T47D (cell line): Measurements from ENCODE around the gene TBC1D3B.
"Not testable (repeated sequence)": the region's sequence is repeated elsewhere in the genome, so short reads cannot be mapped to it uniquely, and the experiment has no call there.

ENCODE experiments used
- DNase-seq, 2 experiments: peaks; one replicate each; pipeline versions ENCODE4 v3.0.0 to v3.0.0-alpha.2; 2011 to 2012; ENCODE audit warnings: low read depth in 1 of 2, low spot score in 1 of 2
- JUND ChIP-seq: IDR thresholded peaks from 2 replicates; pipeline ENCODE4 v1.6.1; 2012; ENCODE audit warnings: low read depth
- in situ Hi-C: cut with HindIII; loops from 2 replicates; pipeline ENCODE4 v1.10.0; 2016; ENCODE audit warnings: low sequenced_read_pairs, low pct_unique_long_range_greater_than_20kb

Gene TBC1D3B

DNA sequence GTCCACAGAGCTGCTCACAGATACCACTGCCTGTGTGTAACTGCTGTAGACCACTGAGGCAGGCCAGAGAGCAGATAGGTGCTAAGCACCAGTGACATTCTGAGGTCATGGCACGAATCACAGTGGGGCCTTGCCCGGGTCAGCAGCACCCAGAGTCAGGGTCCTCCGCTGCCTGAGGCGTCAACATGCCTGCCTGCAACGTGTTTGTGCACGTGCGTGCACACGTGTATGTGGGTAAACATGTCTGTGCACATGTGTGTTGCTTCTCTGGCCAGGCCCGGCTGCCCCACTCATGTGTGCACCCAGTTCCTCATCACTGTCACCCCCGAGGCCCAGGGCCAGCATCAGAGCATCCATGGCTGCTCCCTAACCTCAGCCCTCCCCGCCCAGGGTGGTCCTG is at the start of gene TBC1D3B:
TBC1D3B (minus strand) TSS at position 101 of the 400 bp plus-strand sequence. CDS start 1,586 bp downstream, outside the sequence.
- DNase-seq, in situ Hi-C loops: not testable (repeated sequence)

DNA sequence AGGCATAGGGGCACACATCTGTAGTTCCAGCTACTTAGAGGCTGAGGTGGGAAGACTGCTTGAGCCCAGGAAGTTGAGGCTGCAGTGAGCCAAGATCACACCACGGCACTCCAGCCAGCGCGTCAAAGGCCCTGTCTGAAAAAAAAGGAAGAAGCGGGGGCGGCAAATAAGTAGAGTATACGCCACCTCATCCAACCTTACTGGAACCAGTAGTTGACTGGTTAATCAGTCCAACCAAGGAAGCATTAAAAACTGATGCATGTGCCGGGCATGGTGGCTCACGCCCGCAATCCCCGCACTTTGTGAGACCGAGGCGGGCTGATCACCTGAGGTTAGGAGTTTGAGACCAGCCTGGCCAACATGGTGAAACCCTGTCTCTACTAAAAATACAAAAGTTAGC is 46.5 kb upstream of the TBC1D3B start:
- in situ Hi-C loops, result not testable (repeated sequence)

GRCh38 chr17:36221581-36222100 is 45.2 kb upstream of the TBC1D3B start:
- in situ Hi-C loops, result not testable (repeated sequence)

More for the DNA sequence above, 46.5 kb upstream of the TBC1D3B start:
- DNase-seq, result not testable (repeated sequence)

DNA sequence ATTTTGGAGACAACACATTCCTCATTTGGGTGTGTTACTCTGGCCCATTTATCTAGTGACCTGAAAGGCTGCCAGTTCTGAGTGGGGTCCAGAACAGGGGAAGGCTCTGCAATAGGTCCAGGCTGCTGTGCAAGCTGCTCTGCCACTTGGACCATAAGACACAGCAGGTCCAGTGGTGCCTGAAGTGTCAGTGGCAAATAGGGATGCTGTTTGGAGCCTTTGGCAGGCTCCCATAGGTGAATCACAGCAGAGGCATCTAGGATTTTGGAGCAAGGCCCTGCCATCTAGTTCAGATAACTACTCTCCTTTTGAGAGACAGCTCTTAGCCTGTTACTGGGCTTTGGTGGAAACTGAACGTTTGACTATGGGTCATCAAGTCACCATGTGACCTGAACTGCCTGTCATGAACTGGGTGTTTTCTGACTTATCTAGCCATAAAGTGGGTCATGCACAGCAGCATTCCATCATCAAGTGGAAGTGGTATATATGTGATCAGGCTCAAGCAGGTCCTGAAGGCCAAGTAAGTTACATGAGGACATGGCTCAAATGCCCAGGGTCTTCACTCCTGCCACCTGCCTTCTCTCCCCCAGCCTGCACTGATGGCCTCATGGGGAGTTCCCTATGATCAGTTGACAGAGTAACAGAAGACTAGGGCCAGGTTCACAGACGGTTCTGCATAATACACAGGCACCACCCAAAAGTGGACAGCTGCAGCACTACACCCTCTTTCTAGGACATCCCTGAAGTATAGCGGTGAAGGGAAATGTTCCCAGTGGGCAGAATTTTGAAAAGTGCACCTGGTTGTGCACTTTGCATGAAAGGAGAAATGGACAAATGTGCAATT is 44.5 kb upstream of the TBC1D3B start:
- DNase-seq, in situ Hi-C loops: not testable (repeated sequence)

More at GRCh38 chr17:36221581-36222100, 45.2 kb upstream of the TBC1D3B start:
- not testable (repeated sequence) for DNase-seq

- in situ Hi-C loops, DNase-seq: not testable (repeated sequence)
These were observed 43.1 kb upstream of the TBC1D3B start for GRCh38 chr17:36219556-36219955.

- DNase-seq, in situ Hi-C loops: not testable (repeated sequence)
These were observed 39.2 kb upstream of the TBC1D3B start for GRCh38 chr17:36215406-36216308.

GRCh38 chr17:36214918-36215317 is 38.5 kb upstream of the TBC1D3B start:
- no peak for TF ChIP-seq JUND
- in situ Hi-C loops, result no loop called here
- no peak for DNase-seq

DNA sequence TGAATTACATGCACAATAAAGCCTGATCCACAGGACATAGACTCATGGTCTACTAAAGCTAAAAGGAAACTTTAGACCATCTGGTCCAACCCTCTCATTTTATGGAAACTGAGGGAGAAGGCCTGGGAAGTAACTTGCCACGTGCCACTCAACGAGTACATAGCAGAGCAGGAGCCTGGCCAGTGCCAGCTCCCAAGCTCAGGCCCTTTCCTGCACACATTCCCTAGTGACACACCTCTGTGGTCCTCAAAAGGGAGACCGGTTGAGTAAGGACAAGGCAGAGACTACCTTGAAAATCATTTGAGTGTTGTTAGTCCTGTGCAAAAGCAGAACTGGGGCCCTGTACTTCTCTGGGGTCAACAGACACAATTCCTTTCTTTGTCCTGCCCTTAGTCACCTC is 37.3 kb upstream of the TBC1D3B start:
- in situ Hi-C loops, result no loop called here
- TF ChIP-seq JUND, result no peak
- no peak for DNase-seq

- DNase-seq, result no peak
- in situ Hi-C loops, result no loop called here
- no peak for TF ChIP-seq JUND
These were observed 36.5 kb upstream of the TBC1D3B start for GRCh38 chr17:36212966-36213365.

DNA sequence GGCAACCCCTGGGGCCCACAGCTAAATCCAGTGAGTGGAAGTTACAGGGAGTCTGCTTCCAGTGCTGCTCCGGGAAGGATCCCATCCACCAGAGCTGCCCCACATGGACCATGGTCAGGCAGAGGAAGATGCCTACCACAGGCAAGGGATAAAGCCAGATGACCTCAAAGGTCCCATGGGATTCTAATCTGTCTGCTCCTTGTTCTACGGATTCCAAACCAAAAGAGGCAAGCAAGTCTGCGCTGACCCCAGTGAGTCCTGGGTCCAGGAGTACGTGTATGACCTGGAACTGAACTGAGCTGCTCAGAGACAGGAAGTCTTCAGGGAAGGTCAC is 35.8 kb upstream of the TBC1D3B start:
- no peak for DNase-seq
- no peak for TF ChIP-seq JUND
- in situ Hi-C loops, result no loop called here

GRCh38 chr17:36211484-36212271 is 35.2 kb upstream of the TBC1D3B start:
- DNase-seq, in situ Hi-C loops: not testable (repeated sequence)

- in situ Hi-C loops, DNase-seq: not testable (repeated sequence)
These were observed 34.2 kb upstream of the TBC1D3B start, which contains the start of gene CCL4L2 for GRCh38 chr17:36210439-36211211. Gene CCL4L2, plus strand, starts transcription at chr17:36211063.
